GM18909 (cell line): ENCODE data around the gene NPIPB12.
"Not testable (repeated sequence)": the region's sequence is repeated elsewhere in the genome, so short reads cannot be mapped to it uniquely, and the experiment has no call there.

Experiments
- ATAC-seq: cut with Tn5 transposase; IDR thresholded peaks from one replicate; pipeline ENCODE4 v1.9.1; 2021; ENCODE audit warnings: mild to moderate bottlenecking; ENCODE audit not compliant: unreplicated experiment, poor library complexity

Gene NPIPB12

DNA sequence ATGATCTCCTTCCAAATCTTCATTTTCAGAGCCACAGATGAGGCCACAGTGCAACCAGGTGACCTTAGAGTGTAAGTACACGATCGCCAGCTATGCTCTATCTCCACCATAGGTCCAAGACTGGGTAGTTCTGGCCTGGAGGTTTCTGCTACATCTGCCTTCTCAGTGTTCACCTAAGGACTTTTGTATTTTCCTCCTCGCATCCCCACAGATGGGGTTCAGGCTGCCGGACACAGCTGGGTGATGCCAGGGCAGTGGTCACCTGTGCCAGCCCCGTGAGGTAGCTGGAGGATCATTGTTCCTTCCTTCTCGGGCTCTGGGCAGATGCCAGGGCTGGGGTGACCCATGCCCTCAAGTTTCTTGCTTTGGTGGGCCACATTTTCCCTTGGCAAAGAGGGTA, at the start of gene NPIPB12:
NPIPB12 (minus strand) TSS at position 101 of the 400 bp plus-strand sequence.
- ATAC-seq, result not testable (repeated sequence)

DNA sequence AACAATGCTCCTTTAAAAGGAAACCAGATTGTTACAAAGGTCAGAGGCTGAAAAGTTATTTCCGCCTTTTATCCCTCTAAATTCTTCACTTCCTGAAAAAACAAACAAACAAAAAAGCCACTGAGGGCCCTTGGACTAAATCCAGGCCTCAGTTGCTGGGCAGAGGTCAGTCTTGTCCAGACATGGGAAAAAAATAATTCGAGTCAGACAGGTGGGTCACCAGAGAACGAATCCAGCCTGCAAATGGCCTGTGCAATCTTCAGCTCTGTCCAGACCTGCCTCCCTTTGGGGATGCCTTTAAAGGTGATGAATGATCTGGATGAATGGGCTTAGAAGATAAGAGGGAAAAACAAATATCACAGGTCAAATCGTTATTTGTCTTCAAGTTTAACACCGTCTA, 15.3 kb upstream of the NPIPB12 start:
- ATAC-seq, result not testable (repeated sequence)

DNA sequence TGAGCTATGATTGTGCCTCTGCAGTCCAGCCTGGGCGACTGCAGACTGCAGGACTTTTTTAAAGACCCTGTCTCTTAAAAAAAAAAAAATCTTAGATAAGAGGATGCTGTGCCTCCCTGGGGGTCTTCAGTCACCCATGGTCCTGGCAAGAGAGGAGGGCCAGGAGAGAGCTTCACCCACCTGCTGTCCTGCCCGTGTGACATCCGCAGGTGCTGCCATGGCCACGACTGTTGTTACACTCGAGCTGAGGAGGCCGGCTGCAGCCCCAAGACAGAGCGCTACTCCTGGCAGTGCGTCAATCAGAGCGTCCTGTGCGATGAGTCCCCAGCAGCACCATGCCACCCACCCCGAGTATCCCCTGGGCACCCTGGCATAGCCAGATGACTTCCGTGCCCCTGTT, 23.9 kb downstream of the NPIPB12 start:
- ATAC-seq, result not testable (repeated sequence)

DNA sequence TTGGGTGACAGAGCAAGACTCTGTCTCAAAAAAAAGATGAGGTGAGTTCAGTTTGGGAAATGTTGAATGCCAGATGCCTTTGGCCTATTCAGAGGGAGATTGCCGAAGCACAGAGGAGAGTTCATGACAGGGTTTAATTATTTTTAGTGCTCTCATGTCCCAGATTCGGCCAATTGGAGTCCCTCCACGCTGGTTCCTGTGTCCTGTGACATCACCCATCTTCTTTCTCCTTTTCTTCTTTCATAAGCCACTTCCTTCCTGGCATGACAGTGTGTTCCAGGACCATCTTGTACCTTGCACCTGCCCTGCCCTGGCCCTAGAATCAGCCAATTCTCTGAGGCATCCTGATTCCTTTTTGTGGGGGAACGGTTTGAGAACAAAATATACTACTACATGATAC, 34.1 kb downstream of the NPIPB12 start:
- not testable (repeated sequence) for ATAC-seq

DNA sequence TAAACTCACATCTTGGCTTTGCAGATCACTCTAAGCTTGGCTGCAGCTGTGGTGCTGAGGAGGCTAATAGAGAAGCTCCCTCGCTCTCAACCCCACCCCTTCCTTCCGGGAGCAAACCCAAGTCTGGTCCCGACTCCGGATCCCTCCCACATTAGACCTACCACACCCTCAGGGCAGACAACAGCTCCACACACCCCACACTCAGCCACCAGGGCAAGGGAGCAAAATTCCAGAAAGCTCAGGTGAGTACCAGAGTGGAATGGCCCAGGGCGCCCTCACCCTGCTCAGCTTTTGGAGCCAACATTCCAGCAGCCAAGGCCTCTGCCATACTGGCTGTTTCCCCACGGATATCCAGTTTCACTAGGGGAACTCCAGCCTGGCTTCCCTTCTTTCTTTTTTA, 36.5 kb downstream of the NPIPB12 start:
- ATAC-seq, result not testable (repeated sequence)

GRCh38 chr16:29467654-29468366, 38.4 kb downstream of the NPIPB12 start:
- not testable (repeated sequence) for ATAC-seq

DNA sequence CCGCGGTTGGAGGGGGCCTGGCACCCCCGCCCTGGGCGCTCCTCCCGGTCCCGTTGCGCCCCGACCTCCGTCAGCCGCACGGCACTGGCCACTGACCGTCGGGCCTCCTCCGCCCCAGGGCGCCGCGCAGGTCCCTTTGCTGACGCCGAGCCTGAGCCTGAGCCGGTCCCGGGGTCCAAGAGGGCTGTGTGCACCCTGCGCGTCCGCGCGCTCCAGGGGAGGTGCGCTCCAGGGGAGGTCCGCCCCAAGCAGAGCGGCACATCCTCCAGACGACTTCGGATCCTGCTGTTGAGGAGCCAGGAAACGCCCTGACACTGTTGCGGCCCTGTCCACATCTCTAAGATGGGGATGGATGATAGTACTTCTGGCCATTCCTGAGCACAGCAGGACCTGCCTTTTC, 39.3 kb downstream of the NPIPB12 start:
- not testable (repeated sequence) for ATAC-seq

GRCh38 chr16:29465985-29466824, 40.0 kb downstream of the NPIPB12 start:
- ATAC-seq, result not testable (repeated sequence)

DNA sequence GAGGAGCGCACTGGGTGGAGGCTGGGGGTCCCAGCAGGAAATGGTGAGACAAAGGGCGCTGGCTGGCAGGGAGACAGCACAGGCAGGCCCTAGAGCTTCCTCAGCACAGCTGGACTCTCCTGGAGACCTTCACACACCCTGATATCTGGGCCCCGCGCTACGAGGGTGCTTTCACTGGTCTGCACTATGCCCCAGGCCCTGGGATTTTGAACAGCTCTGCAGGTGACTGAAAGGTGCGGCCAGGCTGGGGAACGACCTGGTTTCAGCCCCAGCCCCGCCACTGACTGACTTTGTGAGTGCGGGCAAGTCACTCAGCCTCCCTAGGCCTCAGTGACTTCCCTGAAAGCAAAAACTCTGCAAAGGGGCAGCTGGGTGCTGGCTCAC, 45.6 kb downstream of the NPIPB12 start:
- not testable (repeated sequence) for ATAC-seq

DNA sequence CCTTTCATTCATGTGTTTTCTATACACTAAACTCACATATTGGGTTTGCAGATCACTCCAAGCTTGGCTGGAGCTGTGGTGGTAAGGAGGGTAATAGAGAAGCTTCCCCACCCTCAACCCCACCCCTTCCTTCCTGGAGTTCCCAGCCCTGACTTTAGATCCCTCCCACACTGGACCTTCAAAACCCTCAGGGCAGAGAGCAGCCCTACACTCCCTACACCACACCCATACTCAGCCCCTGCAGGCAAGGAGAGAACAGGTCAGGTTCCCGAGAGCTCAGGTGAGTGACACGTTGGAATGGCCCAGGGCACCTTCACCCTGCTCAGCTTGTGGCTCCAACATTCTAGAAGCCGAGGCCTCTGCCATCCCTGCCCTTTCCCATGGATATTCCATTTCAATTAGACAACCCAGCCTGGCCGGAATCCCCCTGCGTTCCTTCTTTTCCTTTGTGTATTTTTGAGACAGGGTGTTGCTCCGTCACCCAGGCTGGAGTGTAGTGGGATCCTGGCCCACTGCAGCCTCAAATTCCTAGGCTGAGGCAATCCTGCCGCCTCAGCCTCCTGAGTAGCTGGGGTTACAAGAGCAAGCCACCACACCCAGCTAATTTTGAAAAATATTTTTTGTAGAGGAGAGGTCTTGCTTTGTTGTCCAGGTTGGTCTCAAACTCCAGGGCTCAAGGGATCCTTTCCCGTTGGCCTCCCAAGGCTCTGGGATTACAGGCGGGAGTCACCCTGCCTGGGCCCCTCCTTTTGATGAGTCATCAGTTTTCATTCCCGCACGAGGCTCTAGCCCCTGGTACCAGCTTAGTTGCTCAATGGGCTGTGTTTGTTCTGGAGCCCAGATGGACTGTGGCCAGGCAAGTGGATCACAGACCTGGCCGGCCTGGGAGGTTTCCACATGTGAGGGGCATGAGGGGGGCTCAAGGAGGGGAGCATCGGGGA, 46.2 kb downstream of the NPIPB12 start, which contains the start of gene SULT1A4:
SULT1A4 (plus strand) TSS at position 208 of the 941 bp plus-strand sequence. CDS start 1,473 bp downstream, outside the sequence.
- ATAC-seq, result not testable (repeated sequence)

GRCh38 chr16:29457660-29458059, 48.5 kb downstream of the NPIPB12 start:
- not testable (repeated sequence) for ATAC-seq

DNA sequence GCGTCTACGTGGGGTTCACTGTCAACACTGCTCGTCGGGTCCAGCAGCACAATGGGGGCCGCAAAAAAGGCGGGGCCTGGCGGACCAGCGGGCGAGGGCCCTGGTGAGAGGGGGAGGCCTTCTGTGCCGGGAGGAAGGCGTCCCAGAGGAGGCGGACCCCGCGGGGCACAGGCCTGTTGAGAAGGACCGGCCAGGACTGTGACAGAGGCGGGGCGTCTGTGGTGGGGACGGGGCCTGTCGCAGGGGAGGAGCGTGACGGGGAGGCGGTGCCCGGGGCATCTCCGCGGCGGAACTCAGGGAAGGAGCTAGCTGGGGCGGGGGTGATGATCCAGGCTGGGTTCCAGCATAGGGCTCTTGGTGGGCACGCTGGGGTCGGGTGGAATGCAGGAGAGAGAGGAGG, 51.4 kb downstream of the NPIPB12 start:
- ATAC-seq, result peak; percentile 60

DNA sequence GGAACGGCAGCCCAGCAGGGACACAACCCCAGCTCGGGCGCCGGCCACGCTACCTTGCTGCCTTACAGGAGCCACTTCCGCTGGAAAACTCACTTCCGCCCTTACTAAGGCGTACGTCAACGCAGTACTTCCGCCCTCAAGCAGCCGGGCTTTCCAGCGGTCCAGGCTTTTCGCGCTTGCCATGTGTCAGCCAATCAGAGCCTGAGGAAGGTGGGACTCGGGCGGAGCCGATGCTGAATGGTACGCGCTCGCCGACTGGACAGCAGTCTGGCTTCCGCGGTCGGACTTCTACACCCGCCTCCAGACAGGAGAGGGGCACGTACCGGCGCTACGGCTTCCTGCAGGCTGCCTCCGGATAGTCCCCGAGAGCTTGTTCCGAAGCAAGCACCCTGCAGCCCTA, 51.9 kb downstream of the NPIPB12 start, which contains the start of the genes BOLA2 and SLX1B:
BOLA2 (minus strand) TSS at position 83 of the 400 bp plus-strand sequence. CDS start 98 bp downstream, outside the sequence.
SLX1B (plus strand) TSS at position 265 of the 400 bp plus-strand sequence.
- peak; percentile 90 for ATAC-seq

- not testable (repeated sequence) for ATAC-seq
Measured at GRCh38 chr16:29453754-29454153, 52.5 kb downstream of the NPIPB12 start.
